Activated CD4-positive, alpha-beta T cell treated with anti-CD3 and anti-CD28 coated beads, Interleukin-2, amount 10 ng/mL, durations not matched to agents 7 days and 5 days (primary cell): ENCODE results near the gene SPATS2. TPM values are rescaled to one million over a fixed set of nuclear protein-coding genes. Genes with fewer than 3 reads are reported as not detected.

Experiments
- CTCF ChIA-PET: fragments of 350-600 bp; sonication (Branson Sonifier 250); formaldehyde crosslinking; loops from one replicate; lab custom pipeline; 2021; ENCODE audit warnings: antibody characterized with exemption; lab: Charles Lee
- POLR2A ChIA-PET: fragments of 350-600 bp; sonication (Branson Sonifier 250); formaldehyde crosslinking; loops from one replicate; lab custom pipeline; 2021; ENCODE audit warnings: antibody characterized with exemption; lab: Charles Lee
- DNase-seq: peaks from one replicate; pipeline ENCODE4 v3.0.0-alpha.2; 2020
- H3K27ac Mint-ChIP-seq: one replicate; pipeline ENCODE4 v1.8.0; 2021; ENCODE audit warnings: mild to moderate bottlenecking, moderate library complexity, mixed read lengths
- H3K27me3 Mint-ChIP-seq: one replicate; pipeline ENCODE4 v1.8.0; 2021; ENCODE audit warnings: mixed read lengths
- H3K36me3 Mint-ChIP-seq: one replicate; pipeline ENCODE4 v1.8.0; 2021; ENCODE audit warnings: low read depth, mixed read lengths
- H3K4me1 Mint-ChIP-seq: one replicate; pipeline ENCODE4 v1.8.0; 2021; ENCODE audit warnings: mixed read lengths
- H3K4me3 Mint-ChIP-seq: one replicate; pipeline ENCODE4 v1.8.0; 2021; ENCODE audit warnings: mild to moderate bottlenecking, moderate library complexity, mixed read lengths
- H3K9me3 Mint-ChIP-seq: one replicate; pipeline ENCODE4 v1.8.0; 2021; ENCODE audit warnings: mixed read lengths
- total RNA-seq, 2 experiments: library from RNA; stranded (reverse); gene quantifications; one replicate each; pipeline ENCODE4 v1.2.3, GENCODE V29; 2021

Gene SPATS2
- total RNA-seq, 2 experiments from 2014 or later, result 12.8 to 20.3 TPM

- no peak overlapping the region for H3K4me3 Mint-ChIP-seq
- H3K9me3 Mint-ChIP-seq, result no peaks in the 10 kb centered on the region
- ChIA-PET CTCF (interaction anchor here (0.6 to 2.0 kb wide), 3 partner anchors 10 to 377 kb away, joined by 3 to 6 read pairs (median 4); no protein-coding TSS in a partner anchor), POLR2A (interaction anchor here (1.0 kb wide), 1 partner anchor 95 kb away, joined by 4 read pairs; no protein-coding TSS in a partner anchor)
- H3K27ac Mint-ChIP-seq, result no peak overlapping the region
- no peaks in the 10 kb centered on the region for H3K4me1 Mint-ChIP-seq
- H3K27me3 Mint-ChIP-seq, result no peaks in the 10 kb centered on the region
- H3K36me3 Mint-ChIP-seq, result peaks cover 6% of the 10 kb centered on the region
- DNase-seq, result no peak
These were observed 94.0 kb downstream of the SPATS2 start for GRCh38 chr12:49461221-49461620.

DNA sequence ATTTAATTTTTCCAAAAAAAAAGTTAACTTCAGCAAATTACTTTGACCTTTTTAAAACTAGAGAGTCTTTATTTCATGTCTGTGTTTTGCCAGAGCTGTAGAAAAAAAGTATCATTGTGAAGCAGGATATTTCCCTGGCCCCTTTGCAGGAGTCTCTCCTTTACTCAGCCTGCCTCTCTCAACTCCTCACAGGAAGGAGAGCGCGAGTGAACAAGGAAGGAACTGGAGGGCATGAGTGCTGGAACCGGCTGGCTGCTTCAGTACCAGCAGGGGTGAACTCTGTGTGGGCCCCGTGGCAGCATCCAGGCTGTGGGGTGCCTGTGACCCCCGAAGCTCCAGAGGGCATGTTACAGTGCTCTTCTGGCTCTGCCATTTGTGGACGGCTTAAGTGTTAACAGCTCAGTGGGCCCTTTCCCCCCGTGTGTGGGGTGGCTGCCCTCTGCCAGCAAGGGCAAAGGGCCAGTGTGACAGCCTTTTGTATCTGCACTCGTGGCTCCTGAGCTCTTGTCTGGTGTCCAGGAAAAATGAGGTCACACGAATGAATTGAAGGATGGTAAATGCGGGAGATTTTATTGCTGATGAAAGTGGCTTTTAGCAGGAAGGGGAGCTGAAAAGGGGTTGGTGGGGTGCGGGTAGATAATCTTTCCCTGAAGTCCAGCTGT lies 95.0 kb downstream of the SPATS2 start:
- Mint-ChIP-seq H3K4me3 (no peak overlapping the region), H3K9me3 (no peaks in the 10 kb centered on the region), H3K36me3 (peaks cover 6% of the 10 kb centered on the region), H3K27ac (no peak overlapping the region), H3K4me1 (no peaks in the 10 kb centered on the region), H3K27me3 (no peaks in the 10 kb centered on the region)
- no peak for DNase-seq
- POLR2A ChIA-PET, result no interaction called here
- CTCF ChIA-PET, result interaction anchor here (0.8 to 2.0 kb wide), 3 partner anchors 9 to 62 kb away, joined by 3 to 6 read pairs (median 3); no protein-coding TSS in a partner anchor

- H3K27ac Mint-ChIP-seq, result no peak overlapping the region
- no peaks in the 10 kb centered on the region for H3K4me1 Mint-ChIP-seq
- POLR2A ChIA-PET, result interaction anchor here (0.6 kb wide), 2 partner anchors 16 to 124 kb away, joined by 3 read pairs; no protein-coding TSS in a partner anchor
- no peaks in the 10 kb centered on the region for H3K9me3 Mint-ChIP-seq
- DNase-seq, result no peak
- CTCF ChIA-PET, result interaction anchor here (0.6 kb wide), 1 partner anchor 9 kb away, joined by 3 read pairs; no protein-coding TSS in a partner anchor
- no peak overlapping the region for H3K4me3 Mint-ChIP-seq
- H3K27me3 Mint-ChIP-seq, result no peaks in the 10 kb centered on the region
- H3K36me3 Mint-ChIP-seq, result peaks cover 6% of the 10 kb centered on the region
These were observed 97.9 kb downstream of the SPATS2 start for GRCh38 chr12:49465132-49465531.

- Mint-ChIP-seq H3K27ac (no peak overlapping the region), H3K4me3 (no peak overlapping the region), H3K9me3 (no peaks in the 10 kb centered on the region), H3K27me3 (no peaks in the 10 kb centered on the region), H3K36me3 (no peaks in the 10 kb centered on the region), H3K4me1 (no peaks in the 10 kb centered on the region)
- CTCF ChIA-PET, result interaction anchor here (0.7 to 2.0 kb wide), 4 partner anchors 9 to 128 kb away, joined by 3 to 6 read pairs (median 3); no protein-coding TSS in a partner anchor
- POLR2A ChIA-PET, result no interaction called here
- DNase-seq, result no peak
These were observed 103.7 kb downstream of the SPATS2 start for GRCh38 chr12:49470986-49471385.

DNA sequence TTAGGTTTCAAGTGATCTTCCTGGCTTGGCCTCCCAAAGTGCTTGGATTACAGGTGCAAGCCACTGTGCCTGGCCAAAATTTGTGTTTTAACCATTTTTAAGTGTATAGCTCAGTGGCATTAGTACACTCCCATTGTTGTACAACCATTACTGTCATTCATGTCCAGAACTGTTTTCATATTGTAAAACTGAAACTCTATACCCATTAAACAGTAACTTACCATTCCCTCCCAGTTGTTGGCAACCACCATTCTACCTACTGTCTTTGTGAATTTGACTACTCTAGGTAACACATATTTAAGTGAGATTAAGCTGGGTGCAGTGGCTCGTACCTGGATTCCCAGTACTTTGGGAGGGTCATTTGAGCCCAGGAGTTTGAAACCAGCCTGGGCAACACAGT lies 104.3 kb downstream of the SPATS2 start:
- ChIA-PET POLR2A (no interaction called here), CTCF (interaction anchor here (0.8 to 2.0 kb wide), 2 partner anchors 10 to 33 kb away, joined by 3 to 6 read pairs; no protein-coding TSS in a partner anchor)
- H3K9me3 Mint-ChIP-seq, result no peaks in the 10 kb centered on the region
- H3K27me3 Mint-ChIP-seq, result no peaks in the 10 kb centered on the region
- no peak overlapping the region for H3K27ac Mint-ChIP-seq
- no peaks in the 10 kb centered on the region for H3K4me1 Mint-ChIP-seq
- no peak for DNase-seq
- H3K4me3 Mint-ChIP-seq, result no peak overlapping the region
- no peaks in the 10 kb centered on the region for H3K36me3 Mint-ChIP-seq

DNA sequence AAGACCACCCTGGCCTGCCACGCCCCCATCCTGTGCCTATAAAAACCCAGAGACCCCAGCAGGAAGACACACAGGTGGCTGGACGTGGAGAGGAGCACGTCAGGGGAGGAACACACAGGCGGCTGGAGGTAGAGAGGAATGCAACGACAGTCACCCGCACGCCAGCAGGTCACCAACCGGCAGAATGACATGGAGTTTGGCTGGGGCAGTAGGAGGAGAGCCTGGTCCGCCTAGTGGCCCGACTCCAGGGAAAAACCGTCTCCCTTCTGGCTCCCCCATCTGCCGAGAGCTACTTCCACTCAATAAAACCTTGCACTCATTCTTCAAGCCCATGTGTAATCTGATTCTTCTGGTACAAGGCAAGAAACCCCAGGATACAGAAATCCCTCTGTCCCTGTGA lies 108.8 kb downstream of the SPATS2 start:
- Mint-ChIP-seq H3K9me3 (no peaks in the 10 kb centered on the region), H3K4me3 (no peak overlapping the region), H3K4me1 (peaks cover 8% of the 10 kb centered on the region), H3K27ac (no peak overlapping the region), H3K27me3 (no peaks in the 10 kb centered on the region), H3K36me3 (no peaks in the 10 kb centered on the region)
- ChIA-PET POLR2A (no interaction called here), CTCF (no interaction called here)
- no peak for DNase-seq

DNA sequence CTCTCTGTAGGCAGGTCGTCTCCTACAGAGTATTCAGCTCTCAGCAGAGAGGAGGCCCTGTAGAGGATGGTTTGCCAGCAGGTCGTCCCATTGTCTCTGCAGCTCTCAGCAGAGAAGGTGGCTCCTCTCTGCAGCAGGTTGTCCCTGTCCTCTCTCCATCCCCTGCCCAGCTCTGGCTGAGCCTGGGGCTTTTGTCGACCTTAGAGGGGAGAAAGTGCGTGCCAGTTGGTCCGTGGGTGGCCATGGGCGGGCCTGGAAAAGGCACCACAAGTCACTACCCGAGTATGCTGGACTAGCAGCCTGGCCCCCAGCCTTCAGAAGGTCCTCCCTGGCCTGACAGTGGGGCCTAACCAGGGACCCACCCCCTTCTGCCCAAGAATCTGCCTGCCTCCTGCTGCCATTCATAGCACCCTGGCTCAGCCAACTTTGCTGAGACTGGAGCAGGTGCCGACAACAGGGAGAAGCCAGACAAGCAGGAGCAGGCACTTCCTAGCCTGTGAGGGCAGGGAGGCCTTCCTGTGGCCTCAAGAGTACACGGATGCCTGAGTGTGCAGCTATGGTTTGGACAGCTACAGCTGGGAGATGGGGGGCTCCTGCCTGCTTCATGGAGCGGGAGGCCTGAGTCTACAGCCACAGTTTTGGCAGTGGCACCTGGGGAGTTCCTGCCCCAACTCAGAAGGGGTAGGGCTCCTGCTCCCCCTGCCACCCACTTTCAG lies 111.8 kb downstream of the SPATS2 start:
- H3K36me3 Mint-ChIP-seq, result no peaks in the 10 kb centered on the region
- no peak overlapping the region for H3K27ac Mint-ChIP-seq
- ChIA-PET POLR2A (no interaction called here), CTCF (no interaction called here)
- no peaks in the 10 kb centered on the region for H3K27me3 Mint-ChIP-seq
- H3K9me3 Mint-ChIP-seq, result no peaks in the 10 kb centered on the region
- peaks cover 17% of the 10 kb centered on the region for H3K4me1 Mint-ChIP-seq
- DNase-seq, result no peak
- H3K4me3 Mint-ChIP-seq, result no peak overlapping the region

GRCh38 chr12:49482095-49483051 lies 115.1 kb downstream of the SPATS2 start:
- CTCF ChIA-PET, result interaction anchor here (0.6 to 1.4 kb wide), 3 partner anchors 9 to 20 kb away, joined by 3 to 4 read pairs (median 3); no protein-coding TSS in a partner anchor
- POLR2A ChIA-PET, result no interaction called here
- peaks cover 3% of the 10 kb centered on the region for H3K36me3 Mint-ChIP-seq
- peaks cover 14% of the 10 kb centered on the region for H3K4me1 Mint-ChIP-seq
- no peaks in the 10 kb centered on the region for H3K9me3 Mint-ChIP-seq
- H3K4me3 Mint-ChIP-seq, result no peak overlapping the region
- no peak for DNase-seq
- H3K27ac Mint-ChIP-seq, result no peak overlapping the region
- H3K27me3 Mint-ChIP-seq, result no peaks in the 10 kb centered on the region

DNA sequence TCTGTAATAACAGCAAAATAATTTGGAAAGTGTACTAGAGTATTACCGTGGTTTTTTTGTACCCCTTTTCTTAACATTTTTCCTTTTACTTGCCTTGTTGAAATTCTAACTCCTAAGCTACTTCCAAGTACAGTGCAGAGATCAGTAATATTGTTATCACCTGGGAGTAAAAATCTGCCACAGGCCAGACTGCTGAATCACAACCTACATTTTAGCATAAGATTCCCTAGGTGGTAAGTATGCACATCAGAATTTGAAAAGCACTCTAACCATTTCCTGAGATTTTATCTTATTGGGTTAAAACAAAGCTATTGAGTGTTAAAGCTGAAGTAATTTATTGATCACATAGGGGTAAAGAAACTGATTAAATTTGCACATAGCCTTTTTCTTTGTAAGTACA lies 116.4 kb downstream of the SPATS2 start:
- Mint-ChIP-seq H3K36me3 (peaks cover 3% of the 10 kb centered on the region), H3K4me3 (no peak overlapping the region), H3K4me1 (peaks cover 9% of the 10 kb centered on the region), H3K9me3 (no peaks in the 10 kb centered on the region), H3K27ac (no peak overlapping the region), H3K27me3 (no peaks in the 10 kb centered on the region)
- DNase-seq, result no peak
- POLR2A ChIA-PET, result no interaction called here
- CTCF ChIA-PET, result interaction anchor here (0.8 to 1.4 kb wide), 2 partner anchors 10 to 30 kb away, joined by 3 read pairs; no protein-coding TSS in a partner anchor

DNA sequence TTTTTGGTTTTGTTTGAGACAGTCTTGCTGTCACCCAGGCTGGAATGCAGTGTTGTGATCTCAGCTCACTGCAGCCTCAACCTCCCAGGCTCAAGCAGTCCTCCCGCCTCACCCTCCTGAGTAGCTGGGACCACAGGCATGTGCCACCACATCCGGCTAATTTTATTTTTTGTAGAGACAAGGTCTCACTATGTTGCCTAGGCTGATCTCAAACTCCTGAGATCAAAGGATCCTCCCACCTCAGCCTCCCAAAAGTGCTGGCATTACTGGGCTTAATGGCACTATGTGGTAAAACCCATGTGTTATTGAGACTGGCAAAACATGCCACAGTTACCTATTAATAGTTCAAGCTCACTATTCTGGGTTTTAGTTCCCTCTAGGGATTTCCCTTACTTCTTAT lies 120.3 kb downstream of the SPATS2 start:
- DNase-seq, result no peak
- POLR2A ChIA-PET, result no interaction called here
- peaks cover 3% of the 10 kb centered on the region for H3K36me3 Mint-ChIP-seq
- CTCF ChIA-PET, result interaction anchor here (0.6 to 1.1 kb wide), 2 partner anchors 153 to 187 kb away, joined by 3 to 5 read pairs; no protein-coding TSS in a partner anchor
- H3K9me3 Mint-ChIP-seq, result no peaks in the 10 kb centered on the region
- no peak overlapping the region for H3K4me3 Mint-ChIP-seq
- H3K27ac Mint-ChIP-seq, result no peak overlapping the region
- no peaks in the 10 kb centered on the region for H3K27me3 Mint-ChIP-seq
- peaks cover 9% of the 10 kb centered on the region for H3K4me1 Mint-ChIP-seq

DNA sequence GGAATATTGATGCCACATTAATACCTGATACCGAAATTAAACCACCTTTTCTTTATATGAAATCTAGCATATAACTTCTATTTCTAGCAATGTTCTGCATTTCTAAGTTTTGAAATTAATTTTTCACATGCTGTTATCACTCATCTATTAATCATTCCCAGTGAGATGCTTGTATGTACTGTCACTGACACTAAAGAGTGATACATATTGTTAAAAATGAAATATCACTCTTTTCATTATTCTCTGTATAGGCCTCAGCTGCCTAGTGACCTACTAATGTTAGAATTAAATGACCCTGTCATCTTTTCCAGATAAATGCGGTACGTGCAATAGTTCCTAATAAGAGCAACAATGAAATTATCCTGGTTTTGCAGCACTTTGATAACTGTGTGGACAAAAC lies 121.9 kb downstream of the SPATS2 start:
- no peak for DNase-seq
- POLR2A ChIA-PET, result no interaction called here
- Mint-ChIP-seq H3K9me3 (no peaks in the 10 kb centered on the region), H3K36me3 (peaks cover 3% of the 10 kb centered on the region), H3K4me3 (no peak overlapping the region), H3K27ac (no peak overlapping the region), H3K4me1 (no peaks in the 10 kb centered on the region), H3K27me3 (no peaks in the 10 kb centered on the region)
- CTCF ChIA-PET, result no interaction called here

DNA sequence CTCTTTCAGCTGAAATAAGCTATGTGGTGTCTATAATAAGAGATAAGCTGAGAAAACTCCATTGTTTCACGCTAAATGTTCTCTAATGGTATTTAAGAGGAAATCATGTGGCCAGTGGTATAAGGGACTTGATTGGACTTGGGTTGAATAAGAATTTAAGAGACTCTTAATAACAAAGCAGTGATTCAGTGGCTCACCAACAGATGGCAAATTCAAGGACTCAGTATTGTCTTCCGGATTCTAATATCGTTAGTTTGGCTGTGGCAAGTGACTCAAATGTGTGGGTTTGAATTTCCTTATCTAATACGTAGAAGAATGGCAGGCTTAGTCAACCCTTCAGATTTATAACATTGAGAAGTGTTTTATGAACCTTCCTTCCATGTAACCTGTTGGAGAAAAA lies 122.5 kb downstream of the SPATS2 start:
- DNase-seq, result no peak
- Mint-ChIP-seq H3K4me1 (no peaks in the 10 kb centered on the region), H3K36me3 (peaks cover 3% of the 10 kb centered on the region), H3K27ac (no peak overlapping the region), H3K4me3 (no peak overlapping the region), H3K27me3 (no peaks in the 10 kb centered on the region), H3K9me3 (no peaks in the 10 kb centered on the region)
- ChIA-PET POLR2A (no interaction called here), CTCF (no interaction called here)
